Measurements from ENCODE around the gene ETDA.
"Not testable (repeated sequence)": the region's sequence is repeated elsewhere in the genome, so short reads cannot be mapped to it uniquely, and the experiment has no call there.

Gene ETDA

DNA sequence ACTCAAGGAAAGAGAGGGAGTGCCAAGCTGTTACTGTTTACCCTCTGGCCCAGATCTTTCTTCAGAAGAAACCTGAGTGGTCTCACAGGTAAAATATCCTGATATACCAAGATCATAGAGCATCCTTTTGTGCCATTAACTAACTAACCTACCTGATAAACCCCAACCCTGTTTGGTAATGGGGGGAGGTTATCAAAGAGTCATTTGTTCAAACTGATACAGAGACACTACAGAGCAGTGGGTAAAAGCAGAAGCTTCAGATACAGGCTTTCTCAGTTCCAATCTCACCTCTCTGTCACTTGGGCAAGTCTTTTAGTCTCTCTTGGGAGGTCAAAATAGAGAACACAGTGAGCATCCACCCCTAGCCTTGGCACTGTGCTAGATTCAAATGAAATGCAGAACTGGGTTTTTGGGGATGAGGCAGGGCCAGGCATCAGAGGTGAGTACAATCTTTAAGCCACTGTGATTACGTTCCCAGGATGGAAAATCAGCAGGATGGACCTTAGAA is at the start of gene ETDA:
Gene ETDA, plus strand, starts transcription at position 51 of the 508 bp plus-strand sequence. CDS start 1,216 bp downstream, outside the sequence.
- in situ Hi-C loops (cut with MboI; ENCODE audit: low sequenced_read_pairs) = not testable (repeated sequence)

GRCh38 chrX:135206427-135206826 is 45.4 kb upstream of the ETDA start:
- in situ Hi-C loops (cut with MboI; ENCODE audit: low sequenced_read_pairs) = not testable (repeated sequence)

GRCh38 chrX:135213200-135213844 is 38.5 kb upstream of the ETDA start:
- in situ Hi-C loops (cut with MboI; ENCODE audit: low sequenced_read_pairs) = no loop called here

GRCh38 chrX:135245989-135246388 is 5.9 kb upstream of the ETDA start:
- in situ Hi-C loops (cut with MboI; ENCODE audit: low sequenced_read_pairs) = not testable (repeated sequence)

DNA sequence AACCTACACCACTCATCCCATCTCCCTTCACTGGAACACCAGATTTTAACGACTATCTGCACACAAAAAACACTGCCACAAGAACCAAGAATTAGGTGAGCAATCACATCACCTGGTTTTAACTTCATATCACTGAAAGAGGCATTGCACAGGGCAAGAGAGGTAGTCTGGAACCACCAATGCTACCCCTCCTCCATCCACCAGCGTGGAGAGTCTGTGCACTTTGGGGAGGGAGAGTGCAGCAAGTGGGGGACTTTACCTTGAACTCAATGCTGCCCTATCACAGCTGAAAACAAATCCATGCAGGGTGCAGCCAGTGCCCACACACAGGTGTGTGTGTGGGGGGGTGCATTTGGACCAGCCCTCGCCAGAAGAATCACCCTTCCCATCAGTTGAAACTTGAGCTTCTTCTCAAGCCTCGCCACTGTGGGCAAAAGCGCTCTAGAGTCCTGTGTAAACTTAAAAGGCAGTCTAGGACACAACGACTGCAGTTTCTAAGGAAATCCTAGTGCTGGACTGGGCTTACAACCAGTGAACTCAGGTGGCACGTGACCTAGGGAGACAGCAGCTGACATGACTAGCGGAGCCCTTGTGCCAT is 4.3 kb downstream of the ETDA start:
- in situ Hi-C loops (cut with MboI; ENCODE audit: low sequenced_read_pairs) = not testable (repeated sequence)

GRCh38 chrX:135256923-135257322 is 5.1 kb downstream of the ETDA start:
- in situ Hi-C loops (cut with MboI; ENCODE audit: low sequenced_read_pairs) = no loop called here

GRCh38 chrX:135257469-135257868 is 5.6 kb downstream of the ETDA start:
- in situ Hi-C loops (cut with MboI; ENCODE audit: low sequenced_read_pairs) = no loop called here

DNA sequence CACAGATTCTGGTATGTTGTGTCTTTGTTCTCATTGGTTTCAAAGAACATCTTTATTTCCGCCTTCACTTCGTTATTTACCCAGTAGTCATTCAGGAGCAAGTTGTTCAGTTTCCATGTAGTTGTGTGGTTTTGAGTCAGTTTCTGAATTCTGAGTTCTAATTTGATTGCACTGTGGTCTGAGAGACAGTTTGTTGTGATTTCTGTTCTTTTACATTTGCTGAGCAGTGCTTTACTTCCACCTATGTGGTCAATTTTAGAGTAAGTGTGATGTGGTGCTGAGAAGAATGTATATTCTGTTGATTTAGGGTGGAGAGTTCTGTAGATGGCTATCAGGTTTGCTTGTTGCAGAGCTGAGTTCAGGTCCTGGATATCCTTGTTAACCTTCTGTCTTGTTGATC is 9.1 kb downstream of the ETDA start:
- in situ Hi-C loops (cut with MboI; ENCODE audit: low sequenced_read_pairs) = not testable (repeated sequence)

DNA sequence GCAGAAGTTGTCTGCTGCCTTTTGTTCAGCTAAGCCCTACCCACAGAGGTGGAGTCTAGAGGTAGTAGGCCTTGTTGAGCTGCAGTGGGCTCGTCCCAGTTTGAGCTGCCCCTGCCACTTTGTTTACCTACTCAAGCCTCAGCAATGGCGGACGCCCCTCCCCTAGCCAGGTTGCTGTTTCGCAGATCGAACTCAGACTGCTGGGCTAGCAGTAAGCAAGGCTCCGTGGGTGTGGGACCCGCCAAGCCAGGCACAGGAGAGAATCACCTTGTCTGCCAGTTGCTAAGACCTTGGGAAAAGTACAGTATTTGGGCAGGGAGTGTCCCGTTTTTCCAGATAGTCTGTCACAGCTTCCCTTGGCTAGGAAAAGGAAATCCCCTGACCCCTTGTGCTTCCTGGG is 11.5 kb downstream of the ETDA start:
- in situ Hi-C loops (cut with MboI; ENCODE audit: low sequenced_read_pairs) = not testable (repeated sequence)

DNA sequence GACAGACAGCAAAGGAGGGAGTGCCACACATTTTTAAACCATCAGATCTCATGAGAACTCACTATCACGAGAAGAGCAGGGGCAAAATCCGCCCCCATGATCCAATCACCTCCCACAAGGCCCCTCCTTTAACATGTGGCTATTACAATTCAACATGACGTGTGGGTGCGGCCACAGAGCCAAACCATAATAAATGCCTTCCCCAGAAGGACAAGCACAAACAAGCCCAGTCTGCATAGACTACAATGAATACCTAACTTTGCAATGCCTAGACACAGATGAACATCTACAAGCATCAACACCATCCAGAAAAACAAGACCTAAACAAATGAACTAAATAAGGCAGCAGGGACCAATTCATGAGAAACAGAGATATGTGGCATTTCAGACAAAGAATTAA is 12.3 kb downstream of the ETDA start:
- in situ Hi-C loops (cut with MboI; ENCODE audit: low sequenced_read_pairs) = no loop called here

DNA sequence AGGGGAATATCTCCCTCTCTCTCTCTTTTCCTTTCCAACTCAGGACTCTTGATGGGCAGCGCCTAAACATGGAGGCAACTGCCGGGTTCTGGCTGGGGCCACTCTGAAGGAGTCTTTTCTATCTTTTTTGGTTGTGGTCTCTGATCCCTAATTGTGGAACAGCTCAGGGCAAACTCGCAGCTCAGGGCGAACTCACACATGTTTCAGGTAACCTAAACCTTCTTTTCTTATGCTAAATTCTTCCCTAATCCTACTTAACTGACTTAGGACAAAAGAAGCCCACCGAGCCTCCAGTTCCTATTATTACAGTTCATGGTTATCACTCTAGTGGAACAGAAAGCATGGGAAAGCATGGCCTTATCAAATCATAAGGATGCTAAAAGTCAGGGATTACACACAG is 21.3 kb downstream of the ETDA start:
- in situ Hi-C loops (cut with MboI; ENCODE audit: low sequenced_read_pairs) = no loop called here

GRCh38 chrX:135275973-135276372 is 24.1 kb downstream of the ETDA start:
- in situ Hi-C loops (cut with MboI; ENCODE audit: low sequenced_read_pairs) = no loop called here

GRCh38 chrX:135287266-135287823 is 35.5 kb downstream of the ETDA start:
- in situ Hi-C loops (cut with MboI; ENCODE audit: low sequenced_read_pairs) = no loop called here

- in situ Hi-C loops (cut with MboI; ENCODE audit: low sequenced_read_pairs) = no loop called here
Measured at GRCh38 chrX:135295238-135295943, 43.5 kb downstream of the ETDA start.

- in situ Hi-C loops (cut with MboI; ENCODE audit: low sequenced_read_pairs) = no loop called here
Measured at GRCh38 chrX:135295944-135296305, 44.1 kb downstream of the ETDA start.

DNA sequence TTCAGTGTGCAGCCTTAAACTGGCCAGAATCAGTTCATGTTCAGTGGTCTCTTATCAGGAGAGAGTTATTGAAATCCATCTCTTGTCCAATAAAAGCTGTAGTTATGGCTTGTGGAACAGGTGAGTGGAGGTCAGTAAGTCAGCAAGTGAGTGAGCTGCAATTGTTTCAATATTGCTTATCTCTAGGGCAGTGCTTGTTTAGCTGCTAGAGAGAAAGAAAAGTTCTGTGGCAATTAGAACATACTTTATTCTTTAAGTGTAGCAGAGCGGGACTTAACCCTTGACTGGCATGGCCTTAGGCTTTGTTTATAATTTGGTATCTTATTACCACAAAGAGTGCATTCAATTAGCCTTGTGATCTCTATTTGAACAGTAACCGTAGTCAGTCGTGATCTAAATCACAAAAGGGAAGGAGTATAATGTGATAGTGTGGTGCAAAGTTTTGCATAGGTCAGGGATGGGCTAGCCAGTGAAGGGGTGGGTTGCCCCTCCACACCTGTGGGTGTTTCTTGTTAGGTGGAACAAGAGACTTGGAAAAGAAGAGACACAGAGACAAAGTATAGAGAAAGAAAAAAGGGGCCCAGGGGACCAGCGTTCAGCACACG is 50.5 kb downstream of the ETDA start:
- in situ Hi-C loops (cut with MboI; ENCODE audit: low sequenced_read_pairs) = no loop called here

Data from hTERT RPE-1 (cell line).